ENCODE results near the gene OR6B2. TPM values are rescaled to one million over a fixed set of nuclear protein-coding genes. Genes with fewer than 3 reads are reported as not detected.

OR6B2 gene
- total RNA-seq, 2 experiments from 2014 or later: not detected

DNA sequence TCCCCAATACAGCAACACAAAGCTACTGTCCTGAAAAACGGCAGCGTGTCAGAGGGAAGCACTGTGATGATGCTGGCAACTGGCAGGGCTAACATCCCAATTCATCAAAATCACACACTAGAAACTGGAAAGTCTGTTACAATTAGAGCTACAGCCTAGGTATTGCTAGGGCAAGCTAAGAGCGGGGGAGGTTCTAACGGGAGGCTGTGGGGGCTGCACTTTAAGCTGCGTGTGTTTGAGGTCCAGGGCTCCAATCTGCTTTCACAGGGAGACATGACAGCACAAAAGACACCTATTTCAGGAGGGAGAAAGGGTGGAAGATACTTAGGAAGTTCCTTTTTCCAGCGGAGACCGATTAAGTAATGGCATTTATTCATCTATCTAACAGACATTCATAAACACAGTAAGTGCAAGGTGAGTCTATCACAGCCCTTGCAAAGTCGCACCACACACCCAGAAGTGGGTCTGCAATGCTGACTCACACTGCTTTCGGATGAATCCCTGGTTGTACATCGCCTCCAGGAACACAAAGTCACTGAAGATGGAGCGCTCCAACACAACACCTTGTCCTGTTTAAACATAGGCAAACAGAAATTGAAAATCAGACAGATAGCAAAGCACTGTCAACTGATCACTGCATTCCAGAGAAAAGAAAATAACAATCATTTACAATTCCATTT is 12.0 kb downstream of the OR6B2 start:
- H3K4me1 Mint-ChIP-seq: peaks cover 5% of the 10 kb centered on the region
- peaks cover 37% of the 10 kb centered on the region for H3K36me3 Mint-ChIP-seq
- no peaks in the 10 kb centered on the region for H3K9me3 Mint-ChIP-seq
- H3K27ac Mint-ChIP-seq: no peak overlapping the region
- no peaks in the 10 kb centered on the region for H3K27me3 Mint-ChIP-seq
- no peak for DNase-seq
- H3K4me3 Mint-ChIP-seq: no peak overlapping the region

DNA sequence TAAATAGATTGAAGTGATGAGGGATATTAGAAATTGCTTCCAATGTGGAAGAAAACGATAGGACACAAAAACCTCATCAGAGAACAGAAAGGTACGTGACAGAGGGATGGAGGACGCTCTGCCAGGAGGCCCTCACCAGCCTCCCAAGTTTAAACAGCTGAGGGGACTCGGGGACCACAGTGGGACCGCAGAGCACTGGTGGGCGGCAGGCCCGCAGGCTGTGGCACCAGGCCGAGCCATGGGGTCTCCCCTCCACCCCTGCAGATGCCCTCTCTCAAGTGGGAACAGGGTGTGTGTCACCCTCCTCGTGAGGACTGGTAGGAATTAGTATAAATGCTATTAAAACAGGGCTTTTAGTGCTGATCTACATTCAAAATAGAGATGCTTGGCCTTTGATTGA is 15.9 kb downstream of the OR6B2 start:
- DNase-seq: no peak
- Mint-ChIP-seq H3K27ac (no peak overlapping the region), H3K4me3 (no peak overlapping the region), H3K27me3 (no peaks in the 10 kb centered on the region), H3K9me3 (no peaks in the 10 kb centered on the region), H3K36me3 (peaks cover 28% of the 10 kb centered on the region), H3K4me1 (no peaks in the 10 kb centered on the region)

DNA sequence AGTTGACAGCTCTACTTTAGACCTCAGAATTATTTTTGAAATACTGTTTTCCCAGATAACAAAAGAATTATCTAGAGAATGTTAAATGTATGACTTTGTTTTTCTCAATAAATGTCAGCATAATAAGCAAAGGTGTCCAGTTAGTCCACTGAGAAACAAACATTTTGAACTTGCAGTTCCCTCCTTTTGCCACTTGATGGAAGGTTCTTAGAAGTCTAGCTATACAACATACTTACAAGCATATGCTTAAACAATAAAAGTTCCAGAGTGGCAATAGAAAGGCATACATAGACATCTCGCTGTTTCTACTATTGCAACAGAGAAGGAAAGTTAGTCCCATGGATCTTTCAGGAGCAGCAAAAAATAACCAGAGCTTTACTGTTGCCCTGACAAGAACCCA is 16.9 kb downstream of the OR6B2 start:
- peaks cover 23% of the 10 kb centered on the region for H3K36me3 Mint-ChIP-seq
- no peak overlapping the region for H3K4me3 Mint-ChIP-seq
- no peak overlapping the region for H3K27ac Mint-ChIP-seq
- H3K9me3 Mint-ChIP-seq: no peaks in the 10 kb centered on the region
- H3K4me1 Mint-ChIP-seq: no peaks in the 10 kb centered on the region
- DNase-seq: no peak
- no peaks in the 10 kb centered on the region for H3K27me3 Mint-ChIP-seq

DNA sequence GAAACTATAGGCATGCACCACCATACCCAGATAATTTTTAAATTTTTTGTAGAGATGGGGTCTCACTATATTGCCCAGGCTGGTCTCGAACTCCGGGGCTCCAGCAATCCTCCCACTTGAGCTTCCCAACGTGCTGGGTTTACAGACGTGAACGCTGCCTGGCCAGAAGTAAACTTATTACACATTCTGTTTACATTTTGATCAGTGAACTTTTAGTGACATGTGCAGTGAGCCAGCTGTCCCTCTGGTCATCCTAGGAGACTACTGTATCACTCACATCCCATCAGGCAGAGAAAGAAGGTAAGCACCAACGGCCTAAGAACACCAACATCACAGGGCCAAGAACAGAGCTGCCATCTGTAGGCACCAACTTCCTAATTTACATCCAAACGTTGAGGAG is 27.2 kb downstream of the OR6B2 start:
- DNase-seq: no peak
- Mint-ChIP-seq H3K4me3 (no peak overlapping the region), H3K27me3 (no peaks in the 10 kb centered on the region), H3K4me1 (no peaks in the 10 kb centered on the region), H3K36me3 (peaks cover 20% of the 10 kb centered on the region), H3K9me3 (no peaks in the 10 kb centered on the region), H3K27ac (no peak overlapping the region)

DNA sequence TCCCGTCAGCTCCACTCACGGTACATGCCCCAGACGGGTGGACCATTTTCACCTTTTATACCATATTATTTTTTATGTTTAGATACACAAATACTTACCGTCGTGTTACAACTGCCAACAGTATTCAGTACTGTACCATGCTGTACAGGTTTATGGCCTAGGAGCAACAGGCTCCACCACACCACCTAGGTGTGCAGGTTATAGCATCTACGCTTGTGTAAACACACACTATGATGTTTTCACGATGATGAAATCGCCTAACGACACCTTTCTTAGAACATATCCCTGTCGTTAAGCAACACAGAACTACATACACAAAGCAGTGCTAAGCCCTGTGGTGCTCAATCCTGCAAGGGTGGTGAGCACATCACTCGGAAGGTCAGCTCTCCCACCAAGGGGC is 29.6 kb downstream of the OR6B2 start:
- no peaks in the 10 kb centered on the region for H3K9me3 Mint-ChIP-seq
- no peak overlapping the region for H3K4me3 Mint-ChIP-seq
- H3K27ac Mint-ChIP-seq: no peak overlapping the region
- peaks cover 15% of the 10 kb centered on the region for H3K36me3 Mint-ChIP-seq
- H3K4me1 Mint-ChIP-seq: no peaks in the 10 kb centered on the region
- no peak for DNase-seq
- no peaks in the 10 kb centered on the region for H3K27me3 Mint-ChIP-seq

DNA sequence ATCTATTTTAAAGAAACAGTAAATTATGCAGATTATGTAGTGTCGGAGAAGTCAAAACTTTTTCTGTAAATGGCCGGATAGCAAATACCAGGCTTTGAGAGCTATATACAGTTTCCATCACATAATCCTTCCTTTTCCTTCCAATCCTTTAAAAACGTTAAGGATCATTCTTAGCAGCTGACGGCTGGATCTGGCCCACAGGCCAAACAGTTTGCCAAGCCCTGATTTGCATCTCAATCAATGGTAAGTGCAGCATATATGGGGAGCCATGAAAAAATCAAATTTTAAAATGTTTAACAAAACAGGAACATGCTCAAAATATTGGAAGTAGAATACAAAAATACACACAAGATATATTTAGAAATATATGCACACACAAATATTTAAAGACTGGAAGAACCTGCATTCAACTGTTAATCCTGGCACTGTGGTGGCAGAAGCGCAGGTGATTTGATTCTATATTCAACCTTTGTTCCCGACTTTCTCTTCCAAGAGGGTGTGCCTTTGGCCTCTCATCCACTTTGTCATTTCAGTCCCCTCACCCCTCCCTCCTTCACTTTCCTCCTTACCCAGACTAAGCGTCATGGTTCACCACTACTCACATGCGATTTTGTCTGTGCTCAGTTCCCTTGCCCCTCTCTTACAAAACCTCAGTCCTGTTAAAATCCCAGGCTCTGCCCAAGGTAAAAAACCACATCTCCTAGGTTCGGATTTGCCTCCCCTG is 32.4 kb downstream of the OR6B2 start:
- DNase-seq: no peak
- H3K4me1 Mint-ChIP-seq: no peaks in the 10 kb centered on the region
- H3K9me3 Mint-ChIP-seq: no peaks in the 10 kb centered on the region
- H3K27me3 Mint-ChIP-seq: no peaks in the 10 kb centered on the region
- H3K27ac Mint-ChIP-seq: no peak overlapping the region
- no peak overlapping the region for H3K4me3 Mint-ChIP-seq
- peaks cover 12% of the 10 kb centered on the region for H3K36me3 Mint-ChIP-seq

DNA sequence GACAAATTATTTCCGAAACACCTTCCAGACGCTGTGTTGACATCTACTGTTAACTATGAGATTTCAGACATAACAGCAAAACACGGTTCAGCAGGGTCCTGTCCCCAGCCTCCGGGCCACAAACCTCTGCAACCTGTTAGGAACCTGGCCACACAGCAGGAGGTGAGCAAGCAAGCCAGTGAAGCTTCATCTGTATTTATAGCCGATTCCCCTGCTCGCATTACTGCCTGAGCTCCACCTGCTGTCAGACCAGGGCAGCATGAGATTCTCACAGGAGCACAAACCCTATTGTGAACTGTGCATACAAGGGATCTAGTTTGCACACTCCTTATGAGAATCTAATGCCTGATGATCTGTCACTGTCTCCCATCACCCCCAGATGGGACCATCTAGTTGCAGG is 36.1 kb downstream of the OR6B2 start:
- no peak overlapping the region for H3K4me3 Mint-ChIP-seq
- no peaks in the 10 kb centered on the region for H3K4me1 Mint-ChIP-seq
- H3K36me3 Mint-ChIP-seq: peaks cover 11% of the 10 kb centered on the region
- H3K27ac Mint-ChIP-seq: no peak overlapping the region
- no peaks in the 10 kb centered on the region for H3K27me3 Mint-ChIP-seq
- no peak for DNase-seq
- H3K9me3 Mint-ChIP-seq: no peaks in the 10 kb centered on the region

DNA sequence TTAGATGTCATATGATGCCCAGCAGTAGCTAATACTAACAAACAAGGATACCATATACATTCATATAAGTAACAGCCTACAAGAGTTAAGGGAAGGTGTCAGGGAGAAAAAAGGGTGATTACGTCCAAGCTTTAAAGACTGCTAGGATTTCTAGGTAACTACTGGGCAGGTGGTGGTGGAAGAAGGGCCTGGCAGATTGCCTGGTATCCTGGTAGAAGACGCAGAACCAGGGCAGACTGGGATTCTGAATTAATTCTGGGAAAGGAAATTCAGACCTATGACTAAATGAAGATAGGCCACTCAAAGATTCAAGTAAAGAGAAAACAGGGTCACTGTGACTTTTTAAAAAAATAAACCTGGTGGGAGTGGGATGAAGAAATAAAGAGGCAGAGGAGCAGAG is 36.9 kb downstream of the OR6B2 start:
- no peak for DNase-seq
- Mint-ChIP-seq H3K36me3 (peaks cover 15% of the 10 kb centered on the region), H3K4me3 (no peak overlapping the region), H3K27ac (peak overlapping the region; percentile 9), H3K9me3 (no peaks in the 10 kb centered on the region), H3K27me3 (no peaks in the 10 kb centered on the region), H3K4me1 (no peaks in the 10 kb centered on the region)

DNA sequence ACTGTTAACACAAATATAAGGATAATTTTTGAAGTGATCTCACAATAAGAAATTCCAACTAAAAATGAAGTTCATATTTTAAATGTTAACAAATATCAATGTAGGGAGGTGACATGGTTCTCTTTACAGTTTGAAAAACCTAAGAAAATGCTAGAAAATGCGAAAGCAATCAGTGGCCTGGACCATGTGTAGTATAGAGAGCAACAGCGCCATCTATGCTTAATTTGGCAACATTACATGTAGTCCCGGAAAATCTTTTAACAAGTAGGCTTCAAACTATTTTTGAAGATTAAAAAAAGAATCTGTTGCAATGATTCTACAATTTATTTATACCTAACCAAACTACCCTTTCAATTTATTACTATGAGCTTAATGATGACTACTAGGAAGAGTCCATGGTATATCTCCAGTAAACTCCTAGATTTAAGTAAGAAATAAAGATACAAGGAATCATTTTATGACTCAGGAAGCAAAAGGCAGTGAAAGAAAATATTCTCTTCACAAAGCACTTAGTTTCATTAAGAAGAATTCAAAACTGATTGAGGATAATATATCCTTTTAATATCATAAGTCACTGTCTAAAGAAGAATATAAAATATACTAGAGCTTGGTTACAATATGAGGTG is 38.4 kb downstream of the OR6B2 start:
- Mint-ChIP-seq H3K9me3 (no peaks in the 10 kb centered on the region), H3K4me3 (no peak overlapping the region), H3K4me1 (no peaks in the 10 kb centered on the region), H3K36me3 (peaks cover 21% of the 10 kb centered on the region), H3K27ac (no peak overlapping the region), H3K27me3 (no peaks in the 10 kb centered on the region)
- no peak for DNase-seq

DNA sequence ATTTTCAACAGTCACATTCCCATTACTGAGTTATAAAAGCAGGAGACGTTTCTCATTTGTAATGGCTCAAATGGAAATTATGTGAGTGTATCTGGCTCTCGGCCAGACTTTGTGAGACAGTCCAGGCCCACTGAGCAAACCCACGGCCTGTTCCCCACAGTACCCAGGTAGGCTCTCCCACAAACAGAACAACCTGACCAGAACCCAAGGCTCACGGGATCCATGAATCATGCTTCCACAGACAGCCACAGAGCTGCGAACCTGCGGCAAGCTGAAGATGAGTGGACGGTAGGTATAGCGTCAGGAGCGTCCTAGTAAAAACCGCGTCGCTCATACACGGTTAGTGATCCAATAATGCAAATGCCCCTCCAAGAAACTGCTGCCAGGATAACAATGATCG is 39.3 kb downstream of the OR6B2 start:
- Mint-ChIP-seq H3K27ac (no peak overlapping the region), H3K27me3 (no peaks in the 10 kb centered on the region), H3K4me3 (no peak overlapping the region), H3K9me3 (no peaks in the 10 kb centered on the region), H3K36me3 (peaks cover 27% of the 10 kb centered on the region), H3K4me1 (no peaks in the 10 kb centered on the region)
- DNase-seq: no peak

DNA sequence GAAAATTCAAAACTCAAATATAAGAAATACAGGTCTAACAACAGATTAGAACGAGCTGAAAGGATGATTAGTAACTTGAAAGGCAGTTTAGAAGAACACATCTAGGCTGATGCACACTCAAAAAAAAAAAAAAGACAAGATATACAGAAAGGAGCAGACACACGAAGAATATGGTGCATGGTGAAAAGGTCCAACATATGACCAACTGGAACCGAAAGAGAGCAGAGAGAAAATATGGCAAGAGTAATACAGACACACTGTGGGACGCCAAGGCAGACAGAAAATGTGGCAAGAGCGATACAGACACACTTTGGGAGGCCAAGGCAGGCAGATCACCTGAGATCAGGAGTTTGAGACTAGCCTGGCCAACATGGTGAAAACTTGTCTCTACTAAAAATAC is 44.9 kb downstream of the OR6B2 start:
- no peak overlapping the region for H3K27ac Mint-ChIP-seq
- H3K4me3 Mint-ChIP-seq: no peak overlapping the region
- DNase-seq: no peak
- no peaks in the 10 kb centered on the region for H3K4me1 Mint-ChIP-seq
- peaks cover 44% of the 10 kb centered on the region for H3K36me3 Mint-ChIP-seq
- H3K9me3 Mint-ChIP-seq: no peaks in the 10 kb centered on the region
- no peaks in the 10 kb centered on the region for H3K27me3 Mint-ChIP-seq

DNA sequence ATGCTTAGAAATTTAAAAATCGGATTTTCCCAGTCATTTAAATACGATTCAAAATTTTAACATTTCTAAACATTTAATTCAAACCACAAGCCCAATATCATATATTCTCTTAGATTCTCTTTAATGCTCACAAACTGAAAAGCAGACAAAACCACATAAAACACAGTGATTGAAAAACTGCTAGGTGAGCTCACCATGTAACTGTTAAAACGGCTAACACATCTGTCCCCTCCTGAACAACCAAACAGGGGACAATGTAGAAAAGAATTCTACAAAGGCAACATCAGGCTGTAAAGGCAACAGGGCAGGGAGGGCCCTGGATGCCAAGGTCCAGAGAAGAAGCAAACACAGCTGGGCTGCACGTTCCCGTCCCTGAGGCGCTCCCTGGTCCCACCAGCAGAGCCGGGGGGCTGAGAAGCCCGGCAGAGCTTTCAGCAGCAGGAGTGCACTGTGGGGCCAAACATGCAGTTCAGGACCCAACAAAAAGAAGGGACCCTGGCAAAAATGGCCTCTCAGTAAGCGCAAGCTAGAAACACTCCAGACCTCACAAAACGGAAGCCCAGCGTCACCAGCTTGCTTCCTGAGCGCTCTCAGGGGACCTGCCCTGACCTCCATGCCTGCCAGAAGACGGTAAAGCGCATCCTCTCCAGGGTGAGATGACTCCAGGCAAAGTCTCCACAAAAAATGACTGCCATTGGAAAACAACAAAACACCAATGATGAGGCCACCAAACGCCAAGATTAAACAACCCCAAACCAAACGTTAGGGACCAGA is 45.6 kb downstream of the OR6B2 start:
- no peak for DNase-seq
- H3K4me3 Mint-ChIP-seq: no peak overlapping the region

DNA sequence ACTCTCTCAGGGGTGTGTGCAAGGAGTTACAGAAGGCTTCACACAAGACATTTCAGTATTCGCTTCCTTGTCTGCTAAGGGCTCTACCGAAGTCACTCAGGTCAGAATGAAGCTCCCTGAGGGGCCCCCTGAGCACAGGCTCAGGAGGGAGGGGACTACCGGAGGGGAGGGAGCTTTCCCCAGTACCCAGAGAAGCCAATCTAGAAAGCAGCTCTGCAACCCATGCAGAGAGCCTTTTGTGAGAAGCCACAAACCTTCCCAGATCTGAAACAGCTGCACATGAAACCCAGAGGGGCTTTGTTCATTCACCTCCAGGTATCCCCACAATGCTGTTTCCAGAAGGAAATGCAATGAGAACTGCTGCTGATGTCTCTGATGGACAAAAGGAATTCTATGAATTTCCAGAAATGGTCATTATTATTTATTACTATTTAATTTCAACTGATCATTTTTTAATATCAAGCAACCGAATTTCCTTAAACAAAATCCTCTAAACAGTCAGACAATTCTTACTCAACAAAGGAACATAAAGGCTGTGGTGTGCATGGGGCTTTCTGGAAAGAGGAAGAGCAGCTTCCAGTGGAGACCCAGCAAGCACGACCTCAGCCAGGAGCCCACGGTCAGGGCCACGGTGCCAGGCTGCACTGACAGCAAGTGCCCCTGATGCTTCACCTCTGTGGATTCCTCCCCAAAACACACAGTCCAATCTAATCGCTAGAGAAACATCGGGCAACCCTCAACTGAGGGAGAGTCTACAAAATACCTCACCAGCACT is 47.0 kb downstream of the OR6B2 start:
- Mint-ChIP-seq H3K36me3 (peaks cover 40% of the 10 kb centered on the region), H3K4me1 (no peaks in the 10 kb centered on the region), H3K4me3 (no peak overlapping the region), H3K27ac (no peak overlapping the region), H3K9me3 (no peaks in the 10 kb centered on the region), H3K27me3 (no peaks in the 10 kb centered on the region)
- no peak for DNase-seq

More for the DNA sequence above, 45.6 kb downstream of the OR6B2 start:
- no peaks in the 10 kb centered on the region for H3K27me3 Mint-ChIP-seq
- no peaks in the 10 kb centered on the region for H3K9me3 Mint-ChIP-seq
- H3K36me3 Mint-ChIP-seq: peaks cover 43% of the 10 kb centered on the region
- H3K27ac Mint-ChIP-seq: no peak overlapping the region
- no peaks in the 10 kb centered on the region for H3K4me1 Mint-ChIP-seq
